Aorta (tissue), 5 donors: Measurements from ENCODE around the gene METTL16. TPM values are rescaled to one million over a fixed set of nuclear protein-coding genes. Genes with fewer than 3 reads are reported as not detected.

Source experiments
- ATAC-seq: fragments of 200-7000 bp; cut with Tn5 transposase; one replicate; pipeline ENCODE4 v1.9.1; 2022; ENCODE audit warnings: moderate library complexity; ENCODE audit not compliant: low FRiP score
- DNase-seq, 2 donors: peaks; one replicate each; pipeline ENCODE4 v3.0.0-alpha.2; 2020
- H3K27ac ChIP-seq, 2 donors: one replicate each; pipeline ENCODE4 v1.5.1; 2013; ENCODE audit warnings: low read length in 2 of 2, mild to moderate bottlenecking in 2 of 2, moderate library complexity in 2 of 2, control low read depth in 1 of 2, inconsistent platforms in 1 of 2, low read depth in 1 of 2
- H3K27me3 ChIP-seq, 2 donors: one replicate each; pipeline ENCODE4 v1.6.1; 2013; ENCODE audit warnings: control low read depth in 1 of 2, low read length in 1 of 2, mild to moderate bottlenecking in 1 of 2, moderate library complexity in 1 of 2; ENCODE audit not compliant: insufficient read depth in 2 of 2, control insufficient read depth in 1 of 2
- H3K36me3 ChIP-seq, 2 donors: one replicate each; pipeline ENCODE4 v1.6.1; 2013; ENCODE audit warnings: control low read depth in 1 of 2, low read length in 1 of 2, mild to moderate bottlenecking in 1 of 2; ENCODE audit not compliant: insufficient read depth in 2 of 2, control insufficient read depth in 1 of 2
- H3K4me1 ChIP-seq, 2 donors: one replicate each; pipeline ENCODE4 v1.6.1; 2013; ENCODE audit warnings: low read length in 2 of 2, control low read depth in 1 of 2, mild to moderate bottlenecking in 1 of 2, moderate library complexity in 1 of 2; ENCODE audit not compliant: insufficient read depth in 2 of 2, control insufficient read depth in 1 of 2
- H3K4me3 ChIP-seq, 2 donors: one replicate each; pipeline ENCODE4 v1.5.1; 2013; ENCODE audit warnings: low read length in 2 of 2, control low read depth in 1 of 2, mild to moderate bottlenecking in 1 of 2
- H3K9me3 ChIP-seq: one replicate; pipeline ENCODE4 v1.6.1; 2013; ENCODE audit warnings: mild to moderate bottlenecking, low read length; ENCODE audit not compliant: control insufficient read depth
- WGBS, 2 donors: extraction: QIAGEN DNeasy Blood & Tissue Kit; methylation state at CpG; one replicate each; pipeline ENCODE4 v1.1.7; 2013; 5-methylcytosine and 5-hydroxymethylcytosine counted together
- intact Hi-C, 2 donors: fragments of 100-400 bp; cut with DNase I; formaldehyde crosslinking; loops; one replicate each; pipeline versions ENCODE4 v1.14.2 to v1.15.0; 2022
- polyA plus RNA-seq, 2 donors: library from polyadenylated mRNA; stranded (reverse); fragments of 200-250 nt; gene quantifications; one replicate each; pipeline ENCODE4 v1.2.3, GENCODE V29; 2013
- total RNA-seq, 2 donors: library from RNA; stranded (reverse); fragmentation: NEBNext Ultra II Directional; extraction: Animal tissue kit (Norgen Biotek cat#: 25700); gene quantifications; one replicate each; pipeline ENCODE4 v1.2.1, GENCODE V29; 2021
- donor health status: healthy with polysubstance abuse.
- donor health status: Bipolar disorder and iron deficiency.
- donor health status: DM: no; HTN: no; CAD: no.
- donor health status: DM: no; HTN: no; CAD: no.
- donor health status: DM: yes; HTN: yes; CAD: no.

The METTL16 gene
- total and polyA plus RNA-seq, 4 donors: 14.3 to 33.3 (median 21.9) TPM

GRCh38 chr17:2468270-2468669, 43.4 kb downstream of the METTL16 start:
- Histone ChIP-seq H3K4me1 (no peaks in the 10 kb centered on the region), H3K27me3 (no peaks in the 10 kb centered on the region), H3K9me3 (no peaks in the 10 kb centered on the region), H3K4me3 (no peak overlapping the region), H3K36me3 (peaks cover 2 to 4% of the 10 kb centered on the region in 2 donors), H3K27ac (no peak overlapping the region)
- intact Hi-C loops: no loop called here
- WGBS, 2 donors: 85 to 91% methylated on average over 4 of the region's 4 CpGs
- ATAC-seq (no peak), DNase-seq (no peak)

- H3K27me3 ChIP-seq: no peaks in the 10 kb centered on the region
- 87 to 95% methylated on average over 12 of the region's 12 CpGs for WGBS, 2 donors
- intact Hi-C loops: no loop called here
- no peaks in the 10 kb centered on the region for H3K4me1 ChIP-seq
- ATAC-seq (no peak), DNase-seq (no peak)
- peaks cover 2 to 8% of the 10 kb centered on the region in 2 donors for H3K36me3 ChIP-seq
- H3K4me3 ChIP-seq: no peak overlapping the region
- H3K9me3 ChIP-seq: no peaks in the 10 kb centered on the region
- no peak overlapping the region for H3K27ac ChIP-seq
Observed at GRCh38 chr17:2466931-2467330, 44.8 kb downstream of the METTL16 start.

- WGBS, 2 donors: 93 to 94% methylated on average over 8 of the region's 8 CpGs
Observed at GRCh38 chr17:2462481-2462880, 49.2 kb downstream of the METTL16 start.

GRCh38 chr17:2459917-2460271, 51.8 kb downstream of the METTL16 start:
- WGBS, 2 donors: 80 to 85% methylated on average over 3 of the region's 3 CpGs
- intact Hi-C loops: no loop called here
- ATAC-seq (no peak), DNase-seq (no peak)
- Histone ChIP-seq H3K27ac (peak overlapping the region in 1 of 2 donors; percentile 37), H3K27me3 (no peaks in the 10 kb centered on the region), H3K9me3 (no peaks in the 10 kb centered on the region), H3K36me3 (peaks cover 0 to 11% of the 10 kb centered on the region in 2 donors), H3K4me3 (no peak overlapping the region), H3K4me1 (no peaks in the 10 kb centered on the region)

More at GRCh38 chr17:2462481-2462880, 49.2 kb downstream of the METTL16 start:
- no peak overlapping the region for H3K27ac ChIP-seq
- H3K4me3 ChIP-seq: no peak overlapping the region
- DNase-seq (no peak), ATAC-seq (no peak)
- no peaks in the 10 kb centered on the region for H3K4me1 ChIP-seq
- H3K27me3 ChIP-seq: no peaks in the 10 kb centered on the region
- no peaks in the 10 kb centered on the region for H3K9me3 ChIP-seq
- intact Hi-C loops: no loop called here
- H3K36me3 ChIP-seq: peaks cover 2 to 7% of the 10 kb centered on the region in 2 donors

- Histone ChIP-seq H3K27ac (no peak overlapping the region), H3K36me3 (peaks cover 0 to 11% of the 10 kb centered on the region in 2 donors), H3K4me3 (no peak overlapping the region), H3K9me3 (no peaks in the 10 kb centered on the region), H3K4me1 (no peaks in the 10 kb centered on the region), H3K27me3 (no peaks in the 10 kb centered on the region)
- ATAC-seq (no peak), DNase-seq (no peak)
- intact Hi-C loops: no loop called here
- WGBS, 2 donors: 93% methylated on average over 4 of the region's 4 CpGs
Observed at GRCh38 chr17:2457913-2458312, 53.8 kb downstream of the METTL16 start.

- ATAC-seq (no peak), DNase-seq (no peak)
- Histone ChIP-seq H3K9me3 (no peaks in the 10 kb centered on the region), H3K27ac (no peak overlapping the region), H3K4me3 (no peak overlapping the region), H3K36me3 (peaks cover 0 to 3% of the 10 kb centered on the region in 2 donors), H3K27me3 (no peaks in the 10 kb centered on the region), H3K4me1 (no peaks in the 10 kb centered on the region)
- intact Hi-C loops: no loop called here
- WGBS, 2 donors: 96 to 97% methylated on average over 3 of the region's 3 CpGs
Observed at GRCh38 chr17:2456475-2456874, 55.2 kb downstream of the METTL16 start.

GRCh38 chr17:2455956-2456355, 55.7 kb downstream of the METTL16 start:
- WGBS, 2 donors: 95% methylated on average over 3 of the region's 3 CpGs
- H3K9me3 ChIP-seq: no peaks in the 10 kb centered on the region
- ATAC-seq: no peak
- no peak overlapping the region for H3K4me3 ChIP-seq
- DNase-seq: no peak
- no peaks in the 10 kb centered on the region for H3K27me3 ChIP-seq
- no peak overlapping the region for H3K27ac ChIP-seq
- peaks cover 0 to 3% of the 10 kb centered on the region in 2 donors for H3K36me3 ChIP-seq
- intact Hi-C loops: no loop called here
- no peaks in the 10 kb centered on the region for H3K4me1 ChIP-seq

GRCh38 chr17:2453866-2454265, 57.8 kb downstream of the METTL16 start:
- Histone ChIP-seq H3K27me3 (no peaks in the 10 kb centered on the region), H3K9me3 (no peaks in the 10 kb centered on the region), H3K4me1 (no peaks in the 10 kb centered on the region), H3K27ac (no peak overlapping the region), H3K4me3 (no peak overlapping the region), H3K36me3 (peaks cover 0 to 3% of the 10 kb centered on the region in 2 donors)
- no peak for DNase-seq
- intact Hi-C loops: no loop called here
- WGBS, 2 donors: 71 to 78% methylated on average over 3 of the region's 3 CpGs
- no peak for ATAC-seq

- no peak for ATAC-seq
- no peaks in the 10 kb centered on the region for H3K9me3 ChIP-seq
- H3K4me1 ChIP-seq: no peaks in the 10 kb centered on the region
- H3K27me3 ChIP-seq: no peaks in the 10 kb centered on the region
- H3K27ac ChIP-seq: no peak overlapping the region
- no peak overlapping the region for H3K4me3 ChIP-seq
- no peak for DNase-seq
- 86 to 87% methylated on average over 6 of the region's 6 CpGs for WGBS, 2 donors
- intact Hi-C loops: no loop called here
- peaks cover 0 to 3% of the 10 kb centered on the region in 2 donors for H3K36me3 ChIP-seq
Observed at GRCh38 chr17:2453325-2453724, 58.4 kb downstream of the METTL16 start.
